Esophagus (tissue), 2 donors: ENCODE data around the gene JMJD7. TPM values are rescaled to one million over a fixed set of nuclear protein-coding genes. Genes with fewer than 3 reads are reported as not detected.

ENCODE experiments used
- H3K27ac ChIP-seq, 2 donors: one replicate each; pipeline ENCODE4 v1.5.1; 2013; ENCODE audit warnings: low read depth in 2 of 2, mild to moderate bottlenecking in 2 of 2, inconsistent platforms in 1 of 2, low read length in 1 of 2, moderate library complexity in 1 of 2
- H3K27me3 ChIP-seq, 2 donors: one replicate each; pipeline ENCODE4 v1.6.1; 2013; ENCODE audit warnings: low read length in 2 of 2, control low read depth in 1 of 2, mild to moderate bottlenecking in 1 of 2; ENCODE audit not compliant: insufficient read depth in 2 of 2, control insufficient read depth in 1 of 2
- H3K36me3 ChIP-seq, 2 donors: one replicate each; pipeline ENCODE4 v1.6.1; 2013; ENCODE audit warnings: low read length in 1 of 2; ENCODE audit not compliant: control insufficient read depth in 2 of 2, insufficient read depth in 2 of 2
- H3K4me1 ChIP-seq, 2 donors: one replicate each; pipeline ENCODE4 v1.6.1; 2013; ENCODE audit warnings: low read length in 1 of 2; ENCODE audit not compliant: control insufficient read depth in 2 of 2, insufficient read depth in 2 of 2
- H3K4me3 ChIP-seq, 2 donors: one replicate each; pipeline ENCODE4 v1.5.1; 2013; ENCODE audit warnings: low read length in 2 of 2, mild to moderate bottlenecking in 2 of 2, low read depth in 1 of 2, moderate library complexity in 1 of 2
- H3K9me3 ChIP-seq, 2 donors: one replicate each; pipeline ENCODE4 v1.6.1; 2013; ENCODE audit warnings: mild to moderate bottlenecking in 2 of 2, low read depth in 1 of 2, low read length in 1 of 2, moderate library complexity in 1 of 2; ENCODE audit not compliant: control insufficient read depth in 2 of 2, insufficient read depth in 1 of 2
- WGBS, 2 donors: extraction: QIAGEN DNeasy Blood & Tissue Kit; methylation state at CpG; one replicate each; pipeline ENCODE4 v1.1.7; 2013; 5-methylcytosine and 5-hydroxymethylcytosine counted together
- polyA plus RNA-seq, 2 donors: library from polyadenylated mRNA; stranded (reverse); fragments of 200-250 nt; gene quantifications; one replicate each; pipeline ENCODE4 v1.2.3, GENCODE V29; 2013
- donor health status: healthy with polysubstance abuse.
- donor health status: Bipolar disorder and iron deficiency.

The JMJD7 gene
- polyA plus RNA-seq, 2 donors = 27.9 to 39.4 TPM

GRCh38 chr15:41855261-41855961 is 27.5 kb downstream of the JMJD7 start:
- no peak overlapping the region for H3K27ac ChIP-seq
- no peaks in the 10 kb centered on the region for H3K9me3 ChIP-seq
- 67 to 74% methylated on average over 30 of the region's 30 CpGs for WGBS, 2 donors
- no peaks in the 10 kb centered on the region for H3K36me3 ChIP-seq
- H3K4me1 ChIP-seq = peaks cover 4 to 12% of the 10 kb centered on the region in 2 donors
- H3K4me3 ChIP-seq = no peak overlapping the region
- no peaks in the 10 kb centered on the region for H3K27me3 ChIP-seq

GRCh38 chr15:41856262-41856661 is 28.4 kb downstream of the JMJD7 start:
- no peaks in the 10 kb centered on the region for H3K27me3 ChIP-seq
- H3K4me3 ChIP-seq = no peak overlapping the region
- WGBS, 2 donors = 86 to 87% methylated on average over 17 of the region's 17 CpGs
- H3K36me3 ChIP-seq = no peaks in the 10 kb centered on the region
- H3K4me1 ChIP-seq = peaks cover 0 to 8% of the 10 kb centered on the region in 2 donors
- H3K27ac ChIP-seq = no peak overlapping the region
- no peaks in the 10 kb centered on the region for H3K9me3 ChIP-seq

- Histone ChIP-seq H3K4me1 (peaks cover 0 to 8% of the 10 kb centered on the region in 2 donors), H3K9me3 (no peaks in the 10 kb centered on the region), H3K27ac (no peak overlapping the region), H3K27me3 (no peaks in the 10 kb centered on the region), H3K36me3 (peaks cover 0 to 3% of the 10 kb centered on the region in 2 donors), H3K4me3 (no peak overlapping the region)
- WGBS, 2 donors = 91 to 93% methylated on average over 12 of the region's 12 CpGs
Observed at GRCh38 chr15:41856716-41857115, 28.8 kb downstream of the JMJD7 start.

- H3K4me1 ChIP-seq = peaks cover 0 to 8% of the 10 kb centered on the region in 2 donors
- no peak overlapping the region for H3K4me3 ChIP-seq
- no peaks in the 10 kb centered on the region for H3K27me3 ChIP-seq
- H3K9me3 ChIP-seq = no peaks in the 10 kb centered on the region
- H3K36me3 ChIP-seq = peaks cover 0 to 5% of the 10 kb centered on the region in 2 donors
- no peak overlapping the region for H3K27ac ChIP-seq
- WGBS, 2 donors = 82 to 85% methylated on average over 9 of the region's 9 CpGs
Observed at GRCh38 chr15:41857316-41857715, 29.4 kb downstream of the JMJD7 start.

GRCh38 chr15:41858756-41859155 is 30.9 kb downstream of the JMJD7 start:
- Histone ChIP-seq H3K9me3 (no peaks in the 10 kb centered on the region), H3K4me1 (peaks cover 0 to 5% of the 10 kb centered on the region in 2 donors), H3K27ac (no peak overlapping the region), H3K4me3 (no peak overlapping the region), H3K36me3 (peaks cover 0 to 5% of the 10 kb centered on the region in 2 donors), H3K27me3 (no peaks in the 10 kb centered on the region)
- 73 to 83% methylated on average over 14 to 15 of the region's 15 CpGs for WGBS, 2 donors

- no peak overlapping the region for H3K4me3 ChIP-seq
- no peak overlapping the region for H3K27ac ChIP-seq
- 64% methylated on average over 15 of the region's 15 CpGs for WGBS, 2 donors
- H3K27me3 ChIP-seq = no peaks in the 10 kb centered on the region
- peaks cover 0 to 1% of the 10 kb centered on the region in 2 donors for H3K4me1 ChIP-seq
- no peaks in the 10 kb centered on the region for H3K9me3 ChIP-seq
- peaks cover 0 to 5% of the 10 kb centered on the region in 2 donors for H3K36me3 ChIP-seq
Observed at GRCh38 chr15:41860049-41860828, 32.3 kb downstream of the JMJD7 start.

GRCh38 chr15:41861736-41862356 is 34.0 kb downstream of the JMJD7 start:
- no peaks in the 10 kb centered on the region for H3K4me1 ChIP-seq
- no peaks in the 10 kb centered on the region for H3K9me3 ChIP-seq
- no peak overlapping the region for H3K27ac ChIP-seq
- H3K27me3 ChIP-seq = no peaks in the 10 kb centered on the region
- WGBS, 2 donors = 91 to 95% methylated on average over 12 to 18 of the region's 18 CpGs
- no peak overlapping the region for H3K4me3 ChIP-seq
- peaks cover 0 to 5% of the 10 kb centered on the region in 2 donors for H3K36me3 ChIP-seq

GRCh38 chr15:41862515-41863116 is 34.7 kb downstream of the JMJD7 start:
- H3K36me3 ChIP-seq = peaks cover 0 to 5% of the 10 kb centered on the region in 2 donors
- H3K4me1 ChIP-seq = no peaks in the 10 kb centered on the region
- H3K27me3 ChIP-seq = no peaks in the 10 kb centered on the region
- H3K27ac ChIP-seq = no peak overlapping the region
- no peaks in the 10 kb centered on the region for H3K9me3 ChIP-seq
- 72 to 84% methylated on average over 17 to 19 of the region's 19 CpGs for WGBS, 2 donors
- H3K4me3 ChIP-seq = no peak overlapping the region

GRCh38 chr15:41865490-41866055 is 37.7 kb downstream of the JMJD7 start:
- Histone ChIP-seq H3K27me3 (no peaks in the 10 kb centered on the region), H3K9me3 (no peaks in the 10 kb centered on the region), H3K36me3 (peaks cover 0 to 5% of the 10 kb centered on the region in 2 donors), H3K27ac (no peak overlapping the region), H3K4me1 (peaks cover 0 to 11% of the 10 kb centered on the region in 2 donors), H3K4me3 (no peak overlapping the region)
- WGBS, 2 donors = 71 to 74% methylated on average over 18 of the region's 18 CpGs
